CD4-positive, alpha-beta T cell treated with Interleukin-2 at 100 ng/mL for 4 hours (primary cell): Measurements from ENCODE around the gene ZNF286A.
A peak's percentile ranks its signal among the peaks of the same experiment; 100 is the strongest.
"Not testable (repeated sequence)": the region's sequence is repeated elsewhere in the genome, so short reads cannot be mapped to it uniquely, and the experiment has no call there.

Experiments used
- DNase-seq: peaks from one replicate; pipeline ENCODE4 v3.0.0-alpha.2; 2020; ENCODE audit warnings: low spot score

ZNF286A gene

GRCh38 chr17:15699413-15699924 is at the start of gene ZNF286A:
ZNF286A (plus strand) TSS chr17:15699752; CDS start chr17:15700330, 578 bp downstream.
- DNase-seq: peak; percentile 99

GRCh38 chr17:15649861-15650421 is 49.6 kb upstream of the ZNF286A start:
- DNase-seq: no peak

- DNase-seq: no peak
Measured at GRCh38 chr17:15650741-15651582, 48.6 kb upstream of the ZNF286A start.

GRCh38 chr17:15651583-15652110 is 47.9 kb upstream of the ZNF286A start:
- DNase-seq: peak; percentile 34

- no peak for DNase-seq
Measured at GRCh38 chr17:15652960-15653359, 46.6 kb upstream of the ZNF286A start.

- not testable (repeated sequence) for DNase-seq
Measured at GRCh38 chr17:15654401-15654800, 45.2 kb upstream of the ZNF286A start.

- DNase-seq: no peak
Measured at GRCh38 chr17:15654886-15655561, 44.5 kb upstream of the ZNF286A start.

- DNase-seq: no peak
Measured at GRCh38 chr17:15657868-15658267, 41.7 kb upstream of the ZNF286A start.

GRCh38 chr17:15658296-15658695 is 41.3 kb upstream of the ZNF286A start:
- DNase-seq: no peak

- no peak for DNase-seq
Measured at GRCh38 chr17:15659236-15659635, 40.3 kb upstream of the ZNF286A start.

GRCh38 chr17:15659663-15660062 is 39.9 kb upstream of the ZNF286A start:
- no peak for DNase-seq

- no peak for DNase-seq
Measured at GRCh38 chr17:15660077-15660476, 39.5 kb upstream of the ZNF286A start.

GRCh38 chr17:15662681-15663080 is 36.9 kb upstream of the ZNF286A start:
- DNase-seq: no peak

GRCh38 chr17:15663176-15663575 is 36.4 kb upstream of the ZNF286A start:
- DNase-seq: no peak

GRCh38 chr17:15663691-15664090 is 35.9 kb upstream of the ZNF286A start:
- DNase-seq: no peak

GRCh38 chr17:15669526-15669925 is 30.0 kb upstream of the ZNF286A start:
- not testable (repeated sequence) for DNase-seq

GRCh38 chr17:15674640-15675039 is 24.9 kb upstream of the ZNF286A start:
- DNase-seq: not testable (repeated sequence)

- not testable (repeated sequence) for DNase-seq
Measured at GRCh38 chr17:15675991-15676390, 23.6 kb upstream of the ZNF286A start.

- peak; percentile 5 for DNase-seq
Measured at GRCh38 chr17:15683135-15683534, 16.4 kb upstream of the ZNF286A start.

- DNase-seq: peak; percentile 79
Measured at GRCh38 chr17:15683824-15684478, 15.6 kb upstream of the ZNF286A start, which contains the start of gene TRIM16. TRIM16 (minus strand) TSS chr17:15684311; CDS start chr17:15651609, 32,702 bp downstream.

- DNase-seq: not testable (repeated sequence)
Measured at GRCh38 chr17:15687494-15687893, 12.1 kb upstream of the ZNF286A start.

GRCh38 chr17:15698967-15699366 is 585 bp upstream of the ZNF286A start:
- DNase-seq: not testable (repeated sequence)
